HL-60/S4 treated with retinoic acid at 250 ng/mL for 4 days and 3 days (cell line): ENCODE measurements around the gene TANGO2.

Experiments used
- in situ Hi-C: fragments of 300-500 bp; cut with MboI; formaldehyde crosslinking; loops from 2 replicates; pipeline ENCODE4 v1.7.0; 2022; ENCODE audit warnings: low sequenced_read_pairs

TANGO2 gene

GRCh38 chr22:19994851-19995610 is 25.9 kb upstream of the TANGO2 start:
- in situ Hi-C loops: no loop called here

GRCh38 chr22:19995611-19996339 is 25.1 kb upstream of the TANGO2 start:
- in situ Hi-C loops: no loop called here

GRCh38 chr22:19996694-19997384 is 24.1 kb upstream of the TANGO2 start:
- in situ Hi-C loops: no loop called here

GRCh38 chr22:19997561-19998231 is 23.2 kb upstream of the TANGO2 start:
- in situ Hi-C loops: no loop called here

GRCh38 chr22:19998232-19998951 is 22.5 kb upstream of the TANGO2 start:
- in situ Hi-C loops: no loop called here

- in situ Hi-C loops: no loop called here
Observed at GRCh38 chr22:19998991-19999820, 21.7 kb upstream of the TANGO2 start.

- in situ Hi-C loops: no loop called here
Observed at GRCh38 chr22:20000246-20001081, 20.4 kb upstream of the TANGO2 start.

- in situ Hi-C loops: no loop called here
Observed at GRCh38 chr22:20001082-20001638, 19.8 kb upstream of the TANGO2 start.

GRCh38 chr22:20002128-20002527 is 18.8 kb upstream of the TANGO2 start:
- in situ Hi-C loops: no loop called here

- in situ Hi-C loops: no loop called here
Observed at GRCh38 chr22:20002636-20003035, 18.3 kb upstream of the TANGO2 start.

- in situ Hi-C loops: no loop called here
Observed at GRCh38 chr22:20003304-20003703, 17.6 kb upstream of the TANGO2 start.

- in situ Hi-C loops: no loop called here
Observed at GRCh38 chr22:20004464-20004863, 16.4 kb upstream of the TANGO2 start.

GRCh38 chr22:20008221-20008995 is 12.5 kb upstream of the TANGO2 start:
- in situ Hi-C loops: no loop called here

GRCh38 chr22:20009018-20009491 is 11.9 kb upstream of the TANGO2 start:
- in situ Hi-C loops: no loop called here

- in situ Hi-C loops: no loop called here
Observed at GRCh38 chr22:20009582-20010306, 11.2 kb upstream of the TANGO2 start.

GRCh38 chr22:20010307-20011122 is 10.4 kb upstream of the TANGO2 start:
- in situ Hi-C loops: no loop called here
